HCT116 (cell line): ENCODE results near the gene CSAD. TPM values are rescaled to one million over a fixed set of nuclear protein-coding genes. Genes with fewer than 3 reads are reported as not detected.

ENCODE experiments used
- ATAC-seq: fragments of 200-7000 bp; cut with Tn5 transposase; 2 replicates; pipeline ENCODE4 v1.9.1; 2020; ENCODE audit warnings: mild to moderate bottlenecking, moderate library complexity
- BruUV-seq: library from RNA; stranded (reverse); fragments of 400-500 nt; replicated peaks from 2 replicates; lab custom pipeline; 2021; lab: Mats Ljungman, UMichigan
- CTCF ChIA-PET: fragments of 300-600 bp; sonication (Branson Sonifier 250); formaldehyde crosslinking; loops from one replicate; lab custom pipeline; 2021; ENCODE audit warnings: antibody characterized with exemption; lab: Charles Lee
- POLR2A ChIA-PET: fragments of 300-600, 350-600 bp; sonication (Branson Sonifier 250); formaldehyde crosslinking; loops from one replicate; lab custom pipeline; 2021; ENCODE audit warnings: antibody characterized with exemption; lab: Charles Lee
- RAD21 ChIA-PET, 2 experiments: fragments of 300-600 bp; sonication (Branson Sonifier 250); formaldehyde crosslinking; loops; one replicate each; lab custom pipeline; 2023; ENCODE audit warnings: low total read pairs in 2 of 2; ENCODE audit not compliant: uncharacterized antibody in 2 of 2, unreplicated experiment in 2 of 2, low non-redundant PET in 1 of 2; lab: Charles Lee
- DNase-seq: peaks from one replicate; pipeline ENCODE4 v3.0.0-alpha.2; 2010; ENCODE audit warnings: low read depth, low spot score
- H2AFZ ChIP-seq: fragments of 200-600 bp; shearing (Covaris generic), sonication (generic); 2 replicates; pipeline ENCODE4 v1.6.1; 2017; ENCODE audit warnings: low read depth, mixed run types, mixed read lengths, antibody characterized with exemption, low read length; ENCODE audit not compliant: poor library complexity, severe bottlenecking
- H3K27ac ChIP-seq: 2 replicates; pipeline ENCODE4 v1.5.1; 2012; ENCODE audit warnings: low read depth, low read length
- H3K27me3 ChIP-seq: fragments of 200-600 bp; sonication (generic); 2 replicates; pipeline ENCODE4 v1.6.1; 2016; ENCODE audit warnings: mixed run types, low read length, mixed read lengths; ENCODE audit not compliant: insufficient read depth
- H3K36me3 ChIP-seq, 2 experiments: fragments of 200-500 bp in 1 of 2; fragments of 200-600 bp in 1 of 2; sonication (Bioruptor generic) in 1 of 2; sonication (generic) in 1 of 2; 2 replicates each; pipeline versions ENCODE4 v1.5.1 to v1.6.1; 2014 to 2016; ENCODE audit warnings: low read length in 2 of 2, inconsistent platforms in 1 of 2, mixed read lengths in 1 of 2, mixed run types in 1 of 2; ENCODE audit not compliant: insufficient read depth in 2 of 2, control insufficient read depth in 1 of 2
- H3K4me1 ChIP-seq, 2 experiments: fragments of 200-600 bp in 1 of 2; sonication (generic) in 1 of 2; 2 replicates each; pipeline versions ENCODE4 v1.5.1 to v1.6.1; 2012 to 2017; ENCODE audit warnings: low read length in 2 of 2, inconsistent platforms in 1 of 2, mild to moderate bottlenecking in 1 of 2, mixed read lengths in 1 of 2, mixed run types in 1 of 2, moderate library complexity in 1 of 2; ENCODE audit not compliant: insufficient read depth in 2 of 2, control insufficient read depth in 1 of 2
- H3K4me2 ChIP-seq: fragments of 200-600 bp; sonication (generic); 2 replicates; pipeline ENCODE4 v1.6.1; 2017; ENCODE audit warnings: mixed run types, low read length, mixed read lengths
- H3K4me3 ChIP-seq, 2 experiments: fragments of 200-600 bp in 1 of 2; sonication (generic) in 1 of 2; replicated peaks in 1 of 2; 2 replicates each; pipeline ENCODE4 v1.5.1; 2011 to 2016; ENCODE audit warnings: low read length in 2 of 2, control low read depth in 1 of 2, low read depth in 1 of 2, mild to moderate bottlenecking in 1 of 2, mixed read lengths in 1 of 2, mixed run types in 1 of 2
- H3K79me2 ChIP-seq: fragments of 200-600 bp; sonication (generic); 2 replicates; pipeline ENCODE4 v1.6.1; 2017; ENCODE audit warnings: mild to moderate bottlenecking, mixed run types, low read length, moderate library complexity, mixed read lengths; ENCODE audit not compliant: insufficient read depth
- H3K9ac ChIP-seq: fragments of 200-600 bp; sonication (generic); 2 replicates; pipeline ENCODE4 v1.6.1; 2016; ENCODE audit warnings: low read length, mixed read lengths
- H3K9me2 ChIP-seq: fragments of 200-600 bp; sonication (generic), shearing (Covaris generic); 2 replicates; pipeline ENCODE4 v1.6.1; 2017; ENCODE audit warnings: mixed run types, mild to moderate bottlenecking, moderate library complexity; ENCODE audit not compliant: insufficient read depth
- H3K9me3 ChIP-seq, 2 experiments: fragments of 200-500 bp in 1 of 2; fragments of 200-600 bp in 1 of 2; sonication (Bioruptor generic) in 1 of 2; sonication (generic) in 1 of 2; 2 replicates each; pipeline ENCODE4 v1.6.1; 2014 to 2017; ENCODE audit warnings: low read length in 2 of 2, mixed read lengths in 2 of 2, inconsistent platforms in 1 of 2, low read depth in 1 of 2, mild to moderate bottlenecking in 1 of 2, mixed run types in 1 of 2, moderate library complexity in 1 of 2; ENCODE audit not compliant: control insufficient read depth in 1 of 2, insufficient read depth in 1 of 2
- H4K20me1 ChIP-seq: fragments of 200-600 bp; sonication (generic), shearing (Covaris generic); 2 replicates; pipeline ENCODE4 v1.6.1; 2017; ENCODE audit warnings: mixed run types, mild to moderate bottlenecking, moderate library complexity; ENCODE audit not compliant: insufficient read depth
- CBX3 ChIP-seq: IDR thresholded peaks from 2 replicates; pipeline ENCODE4 v1.6.1; 2012; ENCODE audit warnings: low read depth
- CEBPB ChIP-seq: IDR thresholded peaks from 2 replicates; pipeline ENCODE4 v1.6.1; 2012; ENCODE audit warnings: low read depth
- ELF1 ChIP-seq: IDR thresholded peaks from 2 replicates; pipeline ENCODE4 v1.6.1; 2012; ENCODE audit warnings: low read depth, borderline replicate concordance
- EZH2phosphoT487 ChIP-seq: fragments of 200-600 bp; IDR thresholded peaks from 2 replicates; pipeline ENCODE4 v1.6.1; 2018; ENCODE audit warnings: antibody characterized with exemption, borderline replicate concordance
- FOSL1 ChIP-seq: IDR thresholded peaks from 2 replicates; pipeline ENCODE4 v1.6.1; 2012; ENCODE audit warnings: low read depth
- POLR2AphosphoS5 ChIP-seq: IDR thresholded peaks from 2 replicates; pipeline ENCODE4 v1.6.1; 2011; ENCODE audit warnings: mild to moderate bottlenecking, low read depth, low read length, moderate library complexity
- RAD21 ChIP-seq: IDR thresholded peaks from 2 replicates; pipeline ENCODE4 v1.6.1; 2012; ENCODE audit warnings: low read depth, mild to moderate bottlenecking
- SIN3A ChIP-seq: IDR thresholded peaks from 2 replicates; pipeline ENCODE4 v1.6.1; 2012; ENCODE audit warnings: low read depth
- SRF ChIP-seq: IDR thresholded peaks from 2 replicates; pipeline ENCODE4 v1.6.1; 2012; ENCODE audit warnings: low read depth
- intact Hi-C: fragments of 100-400 bp; cut with micrococcal nuclease; formaldehyde crosslinking; loops from 2 replicates; pipeline ENCODE4 v1.10.0; 2022
- total RNA-seq: library from RNA; stranded (reverse); gene quantifications from one replicate; pipeline ENCODE4 v1.2.1, GENCODE V29; 2021; ENCODE audit not compliant: unreplicated experiment
- TF ChIP-seq, protein P1 (sequence below): IDR thresholded peaks from 2 replicates; pipeline ENCODE4 v1.6.1; 2012
- TF ChIP-seq, protein P2 (sequence below): IDR thresholded peaks from 2 replicates; pipeline ENCODE4 v1.6.1; 2012

The CSAD gene
- total RNA-seq, 1 experiment from 2014 or later, result 20.3 TPM

DNA sequence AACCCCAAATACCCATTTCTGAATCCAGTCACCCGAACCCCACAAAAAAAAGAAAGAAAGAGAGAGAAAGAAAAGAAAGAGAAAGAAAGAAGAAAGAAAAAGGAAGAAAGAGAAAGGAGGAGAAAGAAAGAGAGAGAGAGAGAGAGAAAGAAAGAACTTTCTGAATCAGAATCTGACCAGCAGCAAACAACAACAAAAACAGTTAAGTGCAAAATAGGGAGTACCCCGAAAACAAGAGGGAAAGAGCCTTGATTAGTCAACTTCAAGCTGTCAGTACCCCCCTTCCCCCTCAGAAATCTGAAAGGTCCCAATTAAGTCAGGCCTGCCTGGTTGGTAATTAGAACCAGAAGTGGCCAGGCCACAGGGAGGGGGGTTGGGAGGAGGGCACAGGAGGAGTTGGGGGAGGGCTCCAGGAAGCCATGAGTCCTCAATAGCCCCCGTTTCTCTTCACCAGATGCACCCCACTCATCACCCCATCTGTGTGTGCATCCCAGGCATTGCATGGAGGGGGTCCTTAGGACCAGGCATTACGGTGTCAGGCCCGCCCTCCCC, 41.5 kb upstream of the CSAD start:
- Histone ChIP-seq H3K27ac (peak overlapping the region; percentile 99), H3K9me2 (no peaks in the 10 kb centered on the region), H2AFZ (no peak overlapping the region), H3K9me3 (no peaks in the 10 kb centered on the region), H3K79me2 (peaks cover 27% of the 10 kb centered on the region), H3K27me3 (no peaks in the 10 kb centered on the region), H4K20me1 (no peaks in the 10 kb centered on the region), H3K4me3 (peak overlapping the region; percentile 33 to 88), H3K9ac (peak overlapping the region; percentile 93), H3K4me1 (peaks cover 51 to 76% of the 10 kb centered on the region in 2 experiments), H3K4me2 (peak overlapping the region; percentile 100), H3K36me3 (no peaks in the 10 kb centered on the region)
- no peak for ATAC-seq
- POLR2A ChIA-PET, result no interaction called here
- no TSS peak for BruUV-seq
- RAD21 ChIA-PET, result interaction anchor here in 1 of 2 experiments (0.7 kb wide), 1 partner anchor 19 kb away, joined by 3 read pairs; a partner anchor contains a TSS
- no peak for TF ChIP-seq SRF
- TF ChIP-seq FOSL1, result no peak
- no peak for TF ChIP-seq CEBPB
- TF ChIP-seq, protein P1, sequence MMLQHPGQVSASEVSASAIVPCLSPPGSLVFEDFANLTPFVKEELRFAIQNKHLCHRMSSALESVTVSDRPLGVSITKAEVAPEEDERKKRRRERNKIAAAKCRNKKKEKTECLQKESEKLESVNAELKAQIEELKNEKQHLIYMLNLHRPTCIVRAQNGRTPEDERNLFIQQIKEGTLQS, result no peak
- TF ChIP-seq SIN3A, result no peak
- TF ChIP-seq CBX3, result no peak
- no peak for TF ChIP-seq EZH2phosphoT487
- TF ChIP-seq, protein P2, sequence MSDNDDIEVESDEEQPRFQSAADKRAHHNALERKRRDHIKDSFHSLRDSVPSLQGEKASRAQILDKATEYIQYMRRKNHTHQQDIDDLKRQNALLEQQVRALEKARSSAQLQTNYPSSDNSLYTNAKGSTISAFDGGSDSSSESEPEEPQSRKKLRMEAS, result no peak
- TF ChIP-seq POLR2AphosphoS5, result no peak
- TF ChIP-seq ELF1, result no peak
- no peak for TF ChIP-seq RAD21
- DNase-seq, result no peak
- intact Hi-C loops, result no loop called here
- CTCF ChIA-PET, result interaction anchor here (0.9 kb wide), 1 partner anchor 8 kb away, joined by 3 read pairs; no protein-coding TSS in a partner anchor
